Neuronal stem cell (in vitro differentiated cells): ENCODE data around the gene CLIP4.

ENCODE experiments used
- DNase-seq: peaks from one replicate; pipeline ENCODE4 v3.0.0-alpha.2; 2013; ENCODE audit warnings: low spot score
- H2AFZ ChIP-seq: one replicate; pipeline ENCODE4 v1.6.1; 2013; ENCODE audit warnings: mild to moderate bottlenecking, low read length, inconsistent platforms
- H2AK5ac ChIP-seq: 2 replicates; pipeline ENCODE4 v1.6.1; 2013; ENCODE audit warnings: low read depth, mild to moderate bottlenecking, inconsistent platforms, low read length, moderate library complexity, mixed read lengths
- H2BK120ac ChIP-seq: 2 replicates; pipeline ENCODE4 v1.6.1; 2013; ENCODE audit warnings: low read depth, mild to moderate bottlenecking, inconsistent platforms, low read length, moderate library complexity, mixed read lengths
- H2BK12ac ChIP-seq: one replicate; pipeline ENCODE4 v1.6.1; 2013; ENCODE audit warnings: low read length, inconsistent platforms
- H2BK15ac ChIP-seq: 2 replicates; pipeline ENCODE4 v1.6.1; 2013; ENCODE audit warnings: mild to moderate bottlenecking, low read length, inconsistent platforms, mixed read lengths
- H2BK5ac ChIP-seq: one replicate; pipeline ENCODE4 v1.6.1; 2013; ENCODE audit warnings: inconsistent platforms, mild to moderate bottlenecking, low read length, moderate library complexity
- H3K14ac ChIP-seq: one replicate; pipeline ENCODE4 v1.6.1; 2013; ENCODE audit warnings: low read length, inconsistent platforms
- H3K18ac ChIP-seq: 2 replicates; pipeline ENCODE4 v1.6.1; 2013; ENCODE audit warnings: low read length, inconsistent platforms
- H3K23ac ChIP-seq: 2 replicates; pipeline ENCODE4 v1.6.1; 2013; ENCODE audit warnings: low read depth, mild to moderate bottlenecking, mixed read lengths, low read length, inconsistent platforms; ENCODE audit not compliant: poor library complexity
- H3K27ac ChIP-seq: replicated peaks from 3 replicates; pipeline ENCODE4 v1.5.1; 2013; ENCODE audit warnings: low read length, inconsistent platforms
- H3K27me3 ChIP-seq, 3 experiments: 2 replicates each; pipeline ENCODE4 v1.6.1; 2013; ENCODE audit warnings: low read length in 3 of 3, mild to moderate bottlenecking in 2 of 3, inconsistent platforms in 1 of 3, low read depth in 1 of 3, mixed read lengths in 1 of 3, moderate library complexity in 1 of 3; ENCODE audit not compliant: control insufficient read depth in 3 of 3, insufficient read depth in 3 of 3
- H3K36me3 ChIP-seq, 2 donors: replicated peaks in 1 of 2; 2 replicates each; pipeline ENCODE4 v1.6.1; 2013; ENCODE audit warnings: low read length in 2 of 2; ENCODE audit not compliant: control insufficient read depth in 2 of 2, insufficient read depth in 2 of 2
- H3K4ac ChIP-seq: 2 replicates; pipeline ENCODE4 v1.6.1; 2013; ENCODE audit warnings: inconsistent platforms, mild to moderate bottlenecking, low read length, moderate library complexity
- H3K4me1 ChIP-seq, 2 donors: 1 replicate in 1 of 2; 2 replicates in 1 of 2; pipeline ENCODE4 v1.6.1; 2013; ENCODE audit warnings: low read length in 2 of 2, low read depth in 1 of 2; ENCODE audit not compliant: control insufficient read depth in 2 of 2, insufficient read depth in 1 of 2
- H3K4me2 ChIP-seq: one replicate; pipeline ENCODE4 v1.6.1; 2013; ENCODE audit warnings: mild to moderate bottlenecking, low read length, inconsistent platforms; ENCODE audit not compliant: insufficient read depth, poor library complexity, severe bottlenecking
- H3K4me3 ChIP-seq, 2 donors: 2 replicates each; pipeline ENCODE4 v1.5.1; 2013; ENCODE audit warnings: low read length in 2 of 2, mild to moderate bottlenecking in 2 of 2, inconsistent platforms in 1 of 2, moderate library complexity in 1 of 2
- H3K79me1 ChIP-seq: one replicate; pipeline ENCODE4 v1.6.1; 2013; ENCODE audit warnings: low read depth, mild to moderate bottlenecking, inconsistent platforms, low read length, moderate library complexity
- H3K9ac ChIP-seq: one replicate; pipeline ENCODE4 v1.6.1; 2013; ENCODE audit warnings: mild to moderate bottlenecking, low read depth, low read length, inconsistent platforms; ENCODE audit not compliant: poor library complexity
- H3K9me3 ChIP-seq, 2 donors: replicated peaks in 1 of 2; 2 replicates each; pipeline versions ENCODE3 to v1.6.1; 2013; ENCODE audit warnings: low read length in 2 of 2, mild to moderate bottlenecking in 2 of 2, inconsistent platforms in 1 of 2, low read depth in 1 of 2, mixed read lengths in 1 of 2, moderate library complexity in 1 of 2; ENCODE audit not compliant: control insufficient read depth in 2 of 2, insufficient read depth in 1 of 2
- H4K8ac ChIP-seq: one replicate; pipeline ENCODE4 v1.6.1; 2013; ENCODE audit warnings: low read depth, mild to moderate bottlenecking, inconsistent platforms, low read length, moderate library complexity
- H4K91ac ChIP-seq: one replicate; pipeline ENCODE4 v1.6.1; 2013; ENCODE audit warnings: low read length, low read depth, mild to moderate bottlenecking, inconsistent platforms; ENCODE audit not compliant: poor library complexity
- WGBS, 2 donors: extraction: QIAGEN DNeasy Blood & Tissue Kit; methylation state at CpG; one replicate each; pipeline ENCODE4 v1.1.7; 2013; ENCODE audit warnings: missing lambda C conversion rate in 2 of 2, mixed read lengths in 1 of 2; ENCODE audit not compliant: insufficient read length in 2 of 2, insufficient replicate concordance in 1 of 2; ENCODE audit errors: extremely low coverage in 2 of 2; 5-methylcytosine and 5-hydroxymethylcytosine counted together

CLIP4 gene

GRCh38 chr2:29224693-29225551, 109.7 kb downstream of the CLIP4 start:
- H3K23ac ChIP-seq: peak overlapping the region; percentile 34
- no CpG with 5 or more reads among the region's 17 CpGs for WGBS, 2 donors

GRCh38 chr2:29225814-29226213, 110.6 kb downstream of the CLIP4 start:
- no peak overlapping the region for H2BK12ac ChIP-seq
- H2BK120ac ChIP-seq: no peak overlapping the region
- no peak overlapping the region for H2AFZ ChIP-seq
- no peak overlapping the region for H3K18ac ChIP-seq
- H3K9ac ChIP-seq: no peak overlapping the region
- no CpG with 5 or more reads among the region's 8 CpGs for WGBS, 2 donors
- H3K4me1 ChIP-seq: no peaks in the 10 kb centered on the region
- H3K4me2 ChIP-seq: no peak overlapping the region
- H3K9me3 ChIP-seq: no peaks in the 10 kb centered on the region
- no peak overlapping the region for H2AK5ac ChIP-seq
- H3K27me3 ChIP-seq: no peaks in the 10 kb centered on the region
- H3K23ac ChIP-seq: no peak overlapping the region
- H4K8ac ChIP-seq: no peak overlapping the region
- no peak overlapping the region for H3K4me3 ChIP-seq
- no peak overlapping the region for H3K14ac ChIP-seq
- no peak overlapping the region for H3K27ac ChIP-seq
- peaks cover 0 to 23% of the 10 kb centered on the region in 2 donors for H3K36me3 ChIP-seq
- no peak overlapping the region for H4K91ac ChIP-seq
- DNase-seq: no peak
- no peak overlapping the region for H3K4ac ChIP-seq
- H2BK5ac ChIP-seq: no peak overlapping the region
- H3K79me1 ChIP-seq: no peaks in the 10 kb centered on the region
- H2BK15ac ChIP-seq: peak overlapping the region; percentile 40

More at GRCh38 chr2:29224693-29225551, 109.7 kb downstream of the CLIP4 start:
- no peak for DNase-seq
- no peak overlapping the region for H3K4me3 ChIP-seq
- no peak overlapping the region for H4K8ac ChIP-seq
- peak overlapping the region; percentile 27 for H2BK15ac ChIP-seq
- no peak overlapping the region for H3K14ac ChIP-seq
- no peak overlapping the region for H3K27ac ChIP-seq
- H3K4ac ChIP-seq: no peak overlapping the region
- H4K91ac ChIP-seq: no peak overlapping the region
- H3K9me3 ChIP-seq: no peaks in the 10 kb centered on the region
- no peak overlapping the region for H2AFZ ChIP-seq
- H3K27me3 ChIP-seq: no peaks in the 10 kb centered on the region
- peaks cover 0 to 27% of the 10 kb centered on the region in 2 donors for H3K36me3 ChIP-seq
- H2AK5ac ChIP-seq: peak overlapping the region; percentile 76
- no peaks in the 10 kb centered on the region for H3K4me1 ChIP-seq
- peak overlapping the region; percentile 59 for H3K18ac ChIP-seq
- no peak overlapping the region for H2BK12ac ChIP-seq
- no peak overlapping the region for H2BK120ac ChIP-seq
- no peak overlapping the region for H3K4me2 ChIP-seq
- H2BK5ac ChIP-seq: no peak overlapping the region
- H3K79me1 ChIP-seq: no peaks in the 10 kb centered on the region
- no peak overlapping the region for H3K9ac ChIP-seq

- Histone ChIP-seq H2AFZ (no peak overlapping the region), H3K79me1 (no peaks in the 10 kb centered on the region), H3K4me3 (no peak overlapping the region), H3K4me2 (no peak overlapping the region), H2BK120ac (no peak overlapping the region), H2AK5ac (peak overlapping the region; percentile 25), H4K8ac (no peak overlapping the region), H2BK12ac (no peak overlapping the region), H3K27me3 (no peaks in the 10 kb centered on the region), H3K4me1 (no peaks in the 10 kb centered on the region), H4K91ac (no peak overlapping the region), H3K27ac (no peak overlapping the region), H3K9me3 (no peaks in the 10 kb centered on the region), H3K4ac (no peak overlapping the region), H3K18ac (no peak overlapping the region), H2BK15ac (no peak overlapping the region), H3K9ac (no peak overlapping the region), H2BK5ac (no peak overlapping the region), H3K23ac (no peak overlapping the region), H3K36me3 (peaks cover 0 to 18% of the 10 kb centered on the region in 2 donors), H3K14ac (no peak overlapping the region)
- no CpG with 5 or more reads among the region's 3 CpGs for WGBS, 2 donors
- DNase-seq: no peak
Measured at GRCh38 chr2:29226375-29226774, 111.2 kb downstream of the CLIP4 start.

- H3K27ac ChIP-seq: no peak overlapping the region
- no peak overlapping the region for H2AFZ ChIP-seq
- no peak for DNase-seq
- H3K9me3 ChIP-seq: no peaks in the 10 kb centered on the region
- no peak overlapping the region for H2BK15ac ChIP-seq
- peak overlapping the region; percentile 7 for H3K9ac ChIP-seq
- H3K14ac ChIP-seq: no peak overlapping the region
- no peaks in the 10 kb centered on the region for H3K79me1 ChIP-seq
- H2BK12ac ChIP-seq: no peak overlapping the region
- no peaks in the 10 kb centered on the region for H3K27me3 ChIP-seq
- H2BK120ac ChIP-seq: no peak overlapping the region
- no peak overlapping the region for H3K4me3 ChIP-seq
- H3K23ac ChIP-seq: no peak overlapping the region
- H3K4me1 ChIP-seq: no peaks in the 10 kb centered on the region
- H2AK5ac ChIP-seq: peak overlapping the region; percentile 25
- H3K4ac ChIP-seq: no peak overlapping the region
- no CpG with 5 or more reads among the region's 7 CpGs for WGBS, 2 donors
- H4K91ac ChIP-seq: no peak overlapping the region
- no peak overlapping the region for H2BK5ac ChIP-seq
- no peak overlapping the region for H3K4me2 ChIP-seq
- H3K18ac ChIP-seq: peak overlapping the region; percentile 79
- H3K36me3 ChIP-seq: peaks cover 0 to 16% of the 10 kb centered on the region in 2 donors
- H4K8ac ChIP-seq: no peak overlapping the region
Measured at GRCh38 chr2:29226808-29227207, 111.6 kb downstream of the CLIP4 start.
